HCT116 (cell line): ENCODE measurements around the gene C10orf90. TPM values are rescaled to one million over a fixed set of nuclear protein-coding genes. Genes with fewer than 3 reads are reported as not detected.

Experiments
- ATAC-seq: fragments of 200-7000 bp; cut with Tn5 transposase; 2 replicates; pipeline ENCODE4 v1.9.1; 2020; ENCODE audit warnings: mild to moderate bottlenecking, moderate library complexity
- BruUV-seq: library from RNA; stranded (reverse); fragments of 400-500 nt; replicated peaks from 2 replicates; lab custom pipeline; 2021; lab: Mats Ljungman, UMichigan
- CTCF ChIA-PET: fragments of 300-600 bp; sonication (Branson Sonifier 250); formaldehyde crosslinking; loops from one replicate; lab custom pipeline; 2021; ENCODE audit warnings: antibody characterized with exemption; lab: Charles Lee
- POLR2A ChIA-PET: fragments of 300-600, 350-600 bp; sonication (Branson Sonifier 250); formaldehyde crosslinking; loops from one replicate; lab custom pipeline; 2021; ENCODE audit warnings: antibody characterized with exemption; lab: Charles Lee
- RAD21 ChIA-PET, 2 experiments: fragments of 300-600 bp; sonication (Branson Sonifier 250); formaldehyde crosslinking; loops; one replicate each; lab custom pipeline; 2023; ENCODE audit warnings: low total read pairs in 2 of 2; ENCODE audit not compliant: uncharacterized antibody in 2 of 2, unreplicated experiment in 2 of 2, low non-redundant PET in 1 of 2; lab: Charles Lee
- DNase-seq: peaks from one replicate; pipeline ENCODE4 v3.0.0-alpha.2; 2010; ENCODE audit warnings: low read depth, low spot score
- H2AFZ ChIP-seq: fragments of 200-600 bp; shearing (Covaris generic), sonication (generic); 2 replicates; pipeline ENCODE4 v1.6.1; 2017; ENCODE audit warnings: low read depth, mixed run types, mixed read lengths, antibody characterized with exemption, low read length; ENCODE audit not compliant: poor library complexity, severe bottlenecking
- H3K27ac ChIP-seq: 2 replicates; pipeline ENCODE4 v1.5.1; 2012; ENCODE audit warnings: low read depth, low read length
- H3K27me3 ChIP-seq: fragments of 200-600 bp; sonication (generic); 2 replicates; pipeline ENCODE4 v1.6.1; 2016; ENCODE audit warnings: mixed run types, low read length, mixed read lengths; ENCODE audit not compliant: insufficient read depth
- H3K36me3 ChIP-seq, 2 experiments: fragments of 200-500 bp in 1 of 2; fragments of 200-600 bp in 1 of 2; sonication (Bioruptor generic) in 1 of 2; sonication (generic) in 1 of 2; 2 replicates each; pipeline versions ENCODE4 v1.5.1 to v1.6.1; 2014 to 2016; ENCODE audit warnings: low read length in 2 of 2, inconsistent platforms in 1 of 2, mixed read lengths in 1 of 2, mixed run types in 1 of 2; ENCODE audit not compliant: insufficient read depth in 2 of 2, control insufficient read depth in 1 of 2
- H3K4me1 ChIP-seq, 2 experiments: fragments of 200-600 bp in 1 of 2; sonication (generic) in 1 of 2; 2 replicates each; pipeline versions ENCODE4 v1.5.1 to v1.6.1; 2012 to 2017; ENCODE audit warnings: low read length in 2 of 2, inconsistent platforms in 1 of 2, mild to moderate bottlenecking in 1 of 2, mixed read lengths in 1 of 2, mixed run types in 1 of 2, moderate library complexity in 1 of 2; ENCODE audit not compliant: insufficient read depth in 2 of 2, control insufficient read depth in 1 of 2
- H3K4me2 ChIP-seq: fragments of 200-600 bp; sonication (generic); 2 replicates; pipeline ENCODE4 v1.6.1; 2017; ENCODE audit warnings: mixed run types, low read length, mixed read lengths
- H3K4me3 ChIP-seq, 2 experiments: fragments of 200-600 bp in 1 of 2; sonication (generic) in 1 of 2; replicated peaks in 1 of 2; 2 replicates each; pipeline ENCODE4 v1.5.1; 2011 to 2016; ENCODE audit warnings: low read length in 2 of 2, control low read depth in 1 of 2, low read depth in 1 of 2, mild to moderate bottlenecking in 1 of 2, mixed read lengths in 1 of 2, mixed run types in 1 of 2
- H3K79me2 ChIP-seq: fragments of 200-600 bp; sonication (generic); 2 replicates; pipeline ENCODE4 v1.6.1; 2017; ENCODE audit warnings: mild to moderate bottlenecking, mixed run types, low read length, moderate library complexity, mixed read lengths; ENCODE audit not compliant: insufficient read depth
- H3K9ac ChIP-seq: fragments of 200-600 bp; sonication (generic); 2 replicates; pipeline ENCODE4 v1.6.1; 2016; ENCODE audit warnings: low read length, mixed read lengths
- H3K9me2 ChIP-seq: fragments of 200-600 bp; sonication (generic), shearing (Covaris generic); 2 replicates; pipeline ENCODE4 v1.6.1; 2017; ENCODE audit warnings: mixed run types, mild to moderate bottlenecking, moderate library complexity; ENCODE audit not compliant: insufficient read depth
- H3K9me3 ChIP-seq, 2 experiments: fragments of 200-500 bp in 1 of 2; fragments of 200-600 bp in 1 of 2; sonication (Bioruptor generic) in 1 of 2; sonication (generic) in 1 of 2; 2 replicates each; pipeline ENCODE4 v1.6.1; 2014 to 2017; ENCODE audit warnings: low read length in 2 of 2, mixed read lengths in 2 of 2, inconsistent platforms in 1 of 2, low read depth in 1 of 2, mild to moderate bottlenecking in 1 of 2, mixed run types in 1 of 2, moderate library complexity in 1 of 2; ENCODE audit not compliant: control insufficient read depth in 1 of 2, insufficient read depth in 1 of 2
- H4K20me1 ChIP-seq: fragments of 200-600 bp; sonication (generic), shearing (Covaris generic); 2 replicates; pipeline ENCODE4 v1.6.1; 2017; ENCODE audit warnings: mixed run types, mild to moderate bottlenecking, moderate library complexity; ENCODE audit not compliant: insufficient read depth
- ATF3 ChIP-seq: IDR thresholded peaks from 2 replicates; pipeline ENCODE4 v1.6.1; 2012
- CEBPB ChIP-seq: IDR thresholded peaks from 2 replicates; pipeline ENCODE4 v1.6.1; 2012; ENCODE audit warnings: low read depth
- EGR1 ChIP-seq: IDR thresholded peaks from 2 replicates; pipeline ENCODE4 v1.6.1; 2012; ENCODE audit warnings: low read depth
- ELF1 ChIP-seq: IDR thresholded peaks from 2 replicates; pipeline ENCODE4 v1.6.1; 2012; ENCODE audit warnings: low read depth, borderline replicate concordance
- EZH2phosphoT487 ChIP-seq: fragments of 200-600 bp; IDR thresholded peaks from 2 replicates; pipeline ENCODE4 v1.6.1; 2018; ENCODE audit warnings: antibody characterized with exemption, borderline replicate concordance
- JUND ChIP-seq: IDR thresholded peaks from 2 replicates; pipeline ENCODE4 v1.6.1; 2012
- POLR2AphosphoS5 ChIP-seq: IDR thresholded peaks from 2 replicates; pipeline ENCODE4 v1.6.1; 2011; ENCODE audit warnings: mild to moderate bottlenecking, low read depth, low read length, moderate library complexity
- RAD21 ChIP-seq: IDR thresholded peaks from 2 replicates; pipeline ENCODE4 v1.6.1; 2012; ENCODE audit warnings: low read depth, mild to moderate bottlenecking
- REST ChIP-seq: IDR thresholded peaks from 2 replicates; pipeline ENCODE4 v1.6.1; 2012; ENCODE audit warnings: low read depth
- YY1 ChIP-seq: IDR thresholded peaks from 2 replicates; pipeline ENCODE4 v1.6.1; 2011; ENCODE audit warnings: low read length, low read depth, moderate library complexity, mild to moderate bottlenecking; ENCODE audit not compliant: insufficient replicate concordance; ENCODE audit errors: extremely low read depth
- ZBTB33 ChIP-seq: IDR thresholded peaks from 2 replicates; pipeline ENCODE4 v1.6.1; 2011; ENCODE audit warnings: mild to moderate bottlenecking, low read length, moderate library complexity; ENCODE audit not compliant: insufficient replicate concordance; ENCODE audit errors: extremely low read depth
- intact Hi-C: fragments of 100-400 bp; cut with micrococcal nuclease; formaldehyde crosslinking; loops from 2 replicates; pipeline ENCODE4 v1.10.0; 2022
- total RNA-seq: library from RNA; stranded (reverse); gene quantifications from one replicate; pipeline ENCODE4 v1.2.1, GENCODE V29; 2021; ENCODE audit not compliant: unreplicated experiment

Gene C10orf90
- total RNA-seq, 1 experiment from 2014 or later, result not detected

GRCh38 chr10:126634911-126635310, 35.6 kb downstream of the C10orf90 start:
- ChIA-PET CTCF (no interaction called here), POLR2A (no interaction called here), RAD21 (no interaction called here)
- ATAC-seq (no peak), DNase-seq (no peak)
- Histone ChIP-seq H4K20me1 (no peaks in the 10 kb centered on the region), H3K27ac (no peak overlapping the region), H2AFZ (no peak overlapping the region), H3K27me3 (peaks cover 72% of the 10 kb centered on the region), H3K9me3 (no peaks in the 10 kb centered on the region), H3K36me3 (no peaks in the 10 kb centered on the region), H3K4me2 (no peak overlapping the region), H3K79me2 (no peaks in the 10 kb centered on the region), H3K9me2 (no peaks in the 10 kb centered on the region), H3K4me1 (no peaks in the 10 kb centered on the region), H3K4me3 (no peak overlapping the region), H3K9ac (no peak overlapping the region)
- no TSS peak for BruUV-seq
- intact Hi-C loops, result no loop called here
- no peak for TF ChIP-seq RAD21
- no peak for TF ChIP-seq ELF1
- no peak for TF ChIP-seq POLR2AphosphoS5
- no peak for TF ChIP-seq CEBPB
- no peak for TF ChIP-seq YY1
- TF ChIP-seq EGR1, result no peak
- TF ChIP-seq ATF3, result no peak
- no peak for TF ChIP-seq EZH2phosphoT487
- no peak for TF ChIP-seq REST
- no peak for TF ChIP-seq JUND
- TF ChIP-seq ZBTB33, result no peak
